Right cardiac atrium (tissue), 5 donors: Measurements from ENCODE around the gene ZFYVE28. TPM values are rescaled to one million over a fixed set of nuclear protein-coding genes. Genes with fewer than 3 reads are reported as not detected.
A peak's percentile ranks its signal among the peaks of the same experiment; 100 is the strongest.

Experiments used
- ATAC-seq, 2 donors: fragments of 200-7000 bp; cut with Tn5 transposase; one replicate each; pipeline versions ENCODE4 v1.8.0 to v1.9.1; 2020; ENCODE audit warnings: moderate library complexity in 2 of 2, mild to moderate bottlenecking in 1 of 2
- DNase-seq, 3 donors: peaks; one replicate each; pipeline ENCODE4 v3.0.0-alpha.2; 2020
- H3K27ac ChIP-seq: one replicate; pipeline ENCODE4 v1.5.1; 2013; ENCODE audit warnings: mild to moderate bottlenecking, low read length, control low read depth, moderate library complexity
- H3K27me3 ChIP-seq: one replicate; pipeline ENCODE4 v1.6.1; 2013; ENCODE audit not compliant: control insufficient read depth, insufficient read depth
- H3K4me1 ChIP-seq: one replicate; pipeline ENCODE4 v1.6.1; 2013; ENCODE audit warnings: low read length; ENCODE audit not compliant: control insufficient read depth, insufficient read depth
- H3K4me3 ChIP-seq: one replicate; pipeline ENCODE4 v1.5.1; 2013; ENCODE audit warnings: low read length, control low read depth
- H3K9me3 ChIP-seq: one replicate; pipeline ENCODE4 v1.6.1; 2013; ENCODE audit warnings: low read length; ENCODE audit not compliant: control insufficient read depth
- WGBS: extraction: QIAGEN DNeasy Blood & Tissue Kit; methylation state at CpG from one replicate; pipeline ENCODE4 v1.1.7; 2013; 5-methylcytosine and 5-hydroxymethylcytosine counted together
- intact Hi-C, 4 donors: fragments of 100-400 bp; cut with DNase I; formaldehyde crosslinking; loops; one replicate each; pipeline versions ENCODE4 v1.11.0 to v1.14.0; 2022 to 2023
- polyA plus RNA-seq: library from polyadenylated mRNA; stranded (reverse); fragments of 200-250 nt; gene quantifications from one replicate; pipeline ENCODE4 v1.2.3, GENCODE V29; 2013
- total RNA-seq, 4 donors: library from RNA; stranded (reverse); fragmentation: NEBNext Ultra II Directional; extraction: Animal tissue kit (Norgen Biotek cat#: 25700); gene quantifications; one replicate each; pipeline ENCODE4 v1.2.1, GENCODE V29; 2021
- donor health status: healthy with polysubstance abuse.
- donor health status: DM: no; HTN: yes; CAD: no.
- donor health status: DM: no; HTN: no; CAD: no.
- donor health status: DM: no; HTN: yes; CAD: no; lungs with severe emphysema.
- donor health status: DM: yes; HTN: yes; CAD: no.

The ZFYVE28 gene
- total and polyA plus RNA-seq, 5 donors, result 3.5 to 5.9 (median 5.1) TPM

GRCh38 chr4:2331519-2332200 is 86.8 kb downstream of the ZFYVE28 start:
- WGBS, result 89% methylated on average over 13 of the region's 13 CpGs
- ATAC-seq, result no peak

GRCh38 chr4:2331043-2331420 is 87.4 kb downstream of the ZFYVE28 start:
- Histone ChIP-seq H3K27me3 (no peaks in the 10 kb centered on the region), H3K9me3 (no peaks in the 10 kb centered on the region), H3K4me3 (no peak overlapping the region), H3K27ac (no peak overlapping the region), H3K4me1 (no peaks in the 10 kb centered on the region)
- DNase-seq (no peak), ATAC-seq (no peak)
- WGBS, result 72% methylated on average over 11 of the region's 11 CpGs
- intact Hi-C loops, result no loop called here

More at GRCh38 chr4:2331519-2332200, 86.8 kb downstream of the ZFYVE28 start:
- no peak overlapping the region for H3K4me3 ChIP-seq
- no peak for DNase-seq
- no peaks in the 10 kb centered on the region for H3K9me3 ChIP-seq
- intact Hi-C loops, result no loop called here
- H3K27ac ChIP-seq, result no peak overlapping the region
- H3K4me1 ChIP-seq, result no peaks in the 10 kb centered on the region
- no peaks in the 10 kb centered on the region for H3K27me3 ChIP-seq

- no peak overlapping the region for H3K27ac ChIP-seq
- 67% methylated on average over 19 of the region's 19 CpGs for WGBS
- H3K4me1 ChIP-seq, result no peaks in the 10 kb centered on the region
- H3K9me3 ChIP-seq, result no peaks in the 10 kb centered on the region
- DNase-seq, result no peak
- intact Hi-C loops, result no loop called here
- H3K4me3 ChIP-seq, result no peak overlapping the region
- H3K27me3 ChIP-seq, result no peaks in the 10 kb centered on the region
- ATAC-seq, result peak in 1 of 2 donors; percentile 23
Observed at GRCh38 chr4:2330091-2331042, 88.1 kb downstream of the ZFYVE28 start.

GRCh38 chr4:2327579-2327978 is 90.9 kb downstream of the ZFYVE28 start:
- Histone ChIP-seq H3K27ac (no peak overlapping the region), H3K9me3 (no peaks in the 10 kb centered on the region), H3K4me3 (no peak overlapping the region), H3K27me3 (no peaks in the 10 kb centered on the region), H3K4me1 (no peaks in the 10 kb centered on the region)
- intact Hi-C loops, result no loop called here
- DNase-seq (no peak), ATAC-seq (no peak)

GRCh38 chr4:2324891-2325290 is 93.6 kb downstream of the ZFYVE28 start:
- intact Hi-C loops, result no loop called here
- Histone ChIP-seq H3K4me3 (no peak overlapping the region), H3K9me3 (no peaks in the 10 kb centered on the region), H3K4me1 (no peaks in the 10 kb centered on the region), H3K27ac (no peak overlapping the region), H3K27me3 (no peaks in the 10 kb centered on the region)
- ATAC-seq (no peak), DNase-seq (no peak)
- WGBS, result 76% methylated on average over 1 of the region's 1 CpG

GRCh38 chr4:2322841-2323240 is 95.6 kb downstream of the ZFYVE28 start:
- WGBS, result 80% methylated on average over 13 of the region's 13 CpGs

GRCh38 chr4:2322227-2322626 is 96.2 kb downstream of the ZFYVE28 start:
- Histone ChIP-seq H3K4me1 (no peaks in the 10 kb centered on the region), H3K27me3 (no peaks in the 10 kb centered on the region), H3K27ac (no peak overlapping the region), H3K4me3 (no peak overlapping the region), H3K9me3 (no peaks in the 10 kb centered on the region)
- intact Hi-C loops, result no loop called here
- ATAC-seq (no peak), DNase-seq (no peak)
- 92% methylated on average over 10 of the region's 10 CpGs for WGBS

More at GRCh38 chr4:2322841-2323240, 95.6 kb downstream of the ZFYVE28 start:
- intact Hi-C loops, result no loop called here
- H3K27ac ChIP-seq, result no peak overlapping the region
- H3K9me3 ChIP-seq, result no peaks in the 10 kb centered on the region
- ATAC-seq (no peak), DNase-seq (no peak)
- H3K4me1 ChIP-seq, result no peaks in the 10 kb centered on the region
- no peak overlapping the region for H3K4me3 ChIP-seq
- H3K27me3 ChIP-seq, result no peaks in the 10 kb centered on the region

GRCh38 chr4:2321279-2322196 is 96.9 kb downstream of the ZFYVE28 start:
- DNase-seq, result no peak
- 81% methylated on average over 22 of the region's 22 CpGs for WGBS
- ATAC-seq, result peak; percentile 11 to 16

GRCh38 chr4:2320746-2321145 is 97.7 kb downstream of the ZFYVE28 start:
- 77% methylated on average over 11 of the region's 11 CpGs for WGBS
- H3K4me1 ChIP-seq, result no peaks in the 10 kb centered on the region
- no peaks in the 10 kb centered on the region for H3K27me3 ChIP-seq
- H3K4me3 ChIP-seq, result no peak overlapping the region
- intact Hi-C loops, result no loop called here
- no peaks in the 10 kb centered on the region for H3K9me3 ChIP-seq
- ATAC-seq, result no peak
- H3K27ac ChIP-seq, result no peak overlapping the region
- no peak for DNase-seq

More at GRCh38 chr4:2321279-2322196, 96.9 kb downstream of the ZFYVE28 start:
- Histone ChIP-seq H3K27ac (no peak overlapping the region), H3K4me3 (no peak overlapping the region), H3K9me3 (no peaks in the 10 kb centered on the region), H3K4me1 (no peaks in the 10 kb centered on the region), H3K27me3 (no peaks in the 10 kb centered on the region)
- intact Hi-C loops, result no loop called here

- no peaks in the 10 kb centered on the region for H3K27me3 ChIP-seq
- intact Hi-C loops, result no loop called here
- DNase-seq, result no peak
- H3K4me1 ChIP-seq, result no peaks in the 10 kb centered on the region
- H3K9me3 ChIP-seq, result no peaks in the 10 kb centered on the region
- no peak for ATAC-seq
- no peak overlapping the region for H3K27ac ChIP-seq
- H3K4me3 ChIP-seq, result no peak overlapping the region
- 90% methylated on average over 18 of the region's 18 CpGs for WGBS
Observed at GRCh38 chr4:2320152-2320551, 98.3 kb downstream of the ZFYVE28 start.
